WTC11 (cell line): ENCODE measurements around the gene GNAI3. TPM values are rescaled to one million over a fixed set of nuclear protein-coding genes. Genes with fewer than 3 reads are reported as not detected.

ENCODE experiments used
- ATAC-seq: fragments of 200-7000 bp; cut with Tn5 transposase; 2 replicates; pipeline ENCODE4 v1.10.0; 2021; ENCODE audit warnings: mild to moderate bottlenecking, moderate library complexity
- CTCF ChIA-PET: fragments of 300-600 bp; sonication (Branson Sonifier 250); formaldehyde crosslinking; loops from one replicate; lab custom pipeline; 2021; ENCODE audit warnings: antibody characterized with exemption; lab: Charles Lee
- POLR2A ChIA-PET: fragments of 350-600 bp; sonication (Branson Sonifier 250); formaldehyde crosslinking; loops from one replicate; lab custom pipeline; 2021; ENCODE audit warnings: antibody characterized with exemption; lab: Charles Lee
- DNase-seq: peaks from one replicate; pipeline ENCODE4 v3.0.0; 2021; ENCODE audit warnings: low spot score
- H3K27ac Mint-ChIP-seq: 2 replicates; pipeline ENCODE4 v1.8.0; 2021; ENCODE audit warnings: mixed read lengths
- H3K27me3 Mint-ChIP-seq: 2 replicates; pipeline ENCODE4 v1.8.0; 2021; ENCODE audit warnings: low read depth, mild to moderate bottlenecking, moderate library complexity, mixed read lengths
- H3K36me3 Mint-ChIP-seq: 2 replicates; pipeline ENCODE4 v1.8.0; 2021; ENCODE audit warnings: mixed read lengths
- H3K4me1 Mint-ChIP-seq: 2 replicates; pipeline ENCODE4 v1.8.0; 2022; ENCODE audit warnings: mixed read lengths
- H3K4me3 Mint-ChIP-seq: 2 replicates; pipeline ENCODE4 v1.8.0; 2021; ENCODE audit warnings: mild to moderate bottlenecking, moderate library complexity, mixed read lengths
- H3K9me3 Mint-ChIP-seq: 2 replicates; pipeline ENCODE4 v1.8.0; 2021; ENCODE audit warnings: mixed read lengths
- AFF4 ChIP-seq: sonication (generic); formaldehyde crosslinking; IDR thresholded peaks from 2 replicates; pipeline ENCODE4 v1.8.1; 2023; ENCODE audit warnings: mild to moderate bottlenecking, missing genetic modification reagents, borderline replicate concordance
- HMGA2 ChIP-seq: fragments of 250-450 bp; sonication (Bioruptor Pico); IDR thresholded peaks from 2 replicates; pipeline ENCODE4 v1.4.0; 2021; ENCODE audit warnings: mild to moderate bottlenecking, moderate library complexity
- MXD4 ChIP-seq: fragments of 250-450 bp; sonication (Bioruptor Pico); IDR thresholded peaks from 2 replicates; pipeline ENCODE4 v1.8.0; 2021; ENCODE audit warnings: mild to moderate bottlenecking, moderate library complexity, borderline replicate concordance
- TEAD1 ChIP-seq: sonication (generic); formaldehyde crosslinking; IDR thresholded peaks from 2 replicates; pipeline ENCODE4 v1.8.0; 2022; ENCODE audit warnings: mild to moderate bottlenecking, missing genetic modification reagents
- ZNF281 ChIP-seq: sonication (generic); formaldehyde crosslinking; IDR thresholded peaks from 2 replicates; pipeline ENCODE4 v1.8.0; 2023; ENCODE audit warnings: mild to moderate bottlenecking, missing genetic modification reagents
- total RNA-seq: library from RNA; stranded (reverse); gene quantifications from 3 replicates; pipeline ENCODE4 v1.2.3, GENCODE V29; 2021
- TF ChIP-seq, protein P1 (sequence below): sonication (generic); formaldehyde crosslinking; IDR thresholded peaks from 2 replicates; pipeline ENCODE4 v1.8.0; 2022; ENCODE audit warnings: mild to moderate bottlenecking, missing genetic modification reagents
- TF ChIP-seq, protein P2 (sequence below): sonication (generic); formaldehyde crosslinking; IDR thresholded peaks from 2 replicates; pipeline ENCODE4 v1.8.1; 2022; ENCODE audit warnings: low read depth, mild to moderate bottlenecking, moderate library complexity, missing genetic modification reagents, borderline replicate concordance
- TF ChIP-seq, protein P3 (sequence below): sonication (generic); formaldehyde crosslinking; IDR thresholded peaks from 2 replicates; pipeline ENCODE4 v1.8.1; 2022; ENCODE audit warnings: mild to moderate bottlenecking, moderate library complexity, missing genetic modification reagents
- TF ChIP-seq, protein P4 (sequence below): sonication (generic); formaldehyde crosslinking; IDR thresholded peaks from 2 replicates; pipeline ENCODE4 v1.8.0; 2022; ENCODE audit warnings: missing genetic modification reagents

The GNAI3 gene
- total RNA-seq, 1 experiment from 2014 or later: 7.2 TPM

- CTCF ChIA-PET: interaction anchor here (1.0 to 4.3 kb wide), 3 partner anchors 18 to 118 kb away, joined by 3 to 19 read pairs (median 6); no protein-coding TSS in a partner anchor
- no peak overlapping the region for H3K4me3 Mint-ChIP-seq
- H3K36me3 Mint-ChIP-seq: no peaks in the 10 kb centered on the region
- POLR2A ChIA-PET: no interaction called here
- H3K27me3 Mint-ChIP-seq: peaks cover 19% of the 10 kb centered on the region
- ATAC-seq (no peak), DNase-seq (no peak)
- TF ChIP-seq, protein P1, sequence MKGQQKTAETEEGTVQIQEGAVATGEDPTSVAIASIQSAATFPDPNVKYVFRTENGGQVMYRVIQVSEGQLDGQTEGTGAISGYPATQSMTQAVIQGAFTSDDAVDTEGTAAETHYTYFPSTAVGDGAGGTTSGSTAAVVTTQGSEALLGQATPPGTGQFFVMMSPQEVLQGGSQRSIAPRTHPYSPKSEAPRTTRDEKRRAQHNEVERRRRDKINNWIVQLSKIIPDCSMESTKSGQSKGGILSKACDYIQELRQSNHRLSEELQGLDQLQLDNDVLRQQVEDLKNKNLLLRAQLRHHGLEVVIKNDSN (CRISPR knock-in tag): no peak
- TF ChIP-seq ZNF281 (no peak), AFF4 (no peak)
- TF ChIP-seq, protein P2, sequence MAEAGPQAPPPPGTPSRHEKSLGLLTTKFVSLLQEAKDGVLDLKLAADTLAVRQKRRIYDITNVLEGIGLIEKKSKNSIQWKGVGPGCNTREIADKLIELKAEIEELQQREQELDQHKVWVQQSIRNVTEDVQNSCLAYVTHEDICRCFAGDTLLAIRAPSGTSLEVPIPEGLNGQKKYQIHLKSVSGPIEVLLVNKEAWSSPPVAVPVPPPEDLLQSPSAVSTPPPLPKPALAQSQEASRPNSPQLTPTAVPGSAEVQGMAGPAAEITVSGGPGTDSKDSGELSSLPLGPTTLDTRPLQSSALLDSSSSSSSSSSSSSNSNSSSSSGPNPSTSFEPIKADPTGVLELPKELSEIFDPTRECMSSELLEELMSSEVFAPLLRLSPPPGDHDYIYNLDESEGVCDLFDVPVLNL (CRISPR knock-in tag): no peak
- no peak overlapping the region for H3K27ac Mint-ChIP-seq
- no peaks in the 10 kb centered on the region for H3K9me3 Mint-ChIP-seq
- peaks cover 12% of the 10 kb centered on the region for H3K4me1 Mint-ChIP-seq
Measured at GRCh38 chr1:109658533-109659042, 110.2 kb downstream of the GNAI3 start.

GRCh38 chr1:109659145-109659544, 110.7 kb downstream of the GNAI3 start:
- peaks cover 12% of the 10 kb centered on the region for H3K4me1 Mint-ChIP-seq
- no peak for DNase-seq
- peaks cover 15% of the 10 kb centered on the region for H3K27me3 Mint-ChIP-seq
- ChIA-PET CTCF (no interaction called here), POLR2A (no interaction called here)
- H3K9me3 Mint-ChIP-seq: no peaks in the 10 kb centered on the region
- no peak overlapping the region for H3K27ac Mint-ChIP-seq
- ATAC-seq: no peak
- H3K36me3 Mint-ChIP-seq: no peaks in the 10 kb centered on the region
- no peak for TF ChIP-seq TEAD1
- TF ChIP-seq, protein P3, sequence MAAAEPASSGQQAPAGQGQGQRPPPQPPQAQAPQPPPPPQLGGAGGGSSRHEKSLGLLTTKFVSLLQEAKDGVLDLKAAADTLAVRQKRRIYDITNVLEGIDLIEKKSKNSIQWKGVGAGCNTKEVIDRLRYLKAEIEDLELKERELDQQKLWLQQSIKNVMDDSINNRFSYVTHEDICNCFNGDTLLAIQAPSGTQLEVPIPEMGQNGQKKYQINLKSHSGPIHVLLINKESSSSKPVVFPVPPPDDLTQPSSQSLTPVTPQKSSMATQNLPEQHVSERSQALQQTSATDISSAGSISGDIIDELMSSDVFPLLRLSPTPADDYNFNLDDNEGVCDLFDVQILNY (CRISPR knock-in tag): no peak
- TF ChIP-seq MXD4 (CRISPR knock-in tag): no peak
- TF ChIP-seq HMGA2: no peak
- TF ChIP-seq, protein P4, sequence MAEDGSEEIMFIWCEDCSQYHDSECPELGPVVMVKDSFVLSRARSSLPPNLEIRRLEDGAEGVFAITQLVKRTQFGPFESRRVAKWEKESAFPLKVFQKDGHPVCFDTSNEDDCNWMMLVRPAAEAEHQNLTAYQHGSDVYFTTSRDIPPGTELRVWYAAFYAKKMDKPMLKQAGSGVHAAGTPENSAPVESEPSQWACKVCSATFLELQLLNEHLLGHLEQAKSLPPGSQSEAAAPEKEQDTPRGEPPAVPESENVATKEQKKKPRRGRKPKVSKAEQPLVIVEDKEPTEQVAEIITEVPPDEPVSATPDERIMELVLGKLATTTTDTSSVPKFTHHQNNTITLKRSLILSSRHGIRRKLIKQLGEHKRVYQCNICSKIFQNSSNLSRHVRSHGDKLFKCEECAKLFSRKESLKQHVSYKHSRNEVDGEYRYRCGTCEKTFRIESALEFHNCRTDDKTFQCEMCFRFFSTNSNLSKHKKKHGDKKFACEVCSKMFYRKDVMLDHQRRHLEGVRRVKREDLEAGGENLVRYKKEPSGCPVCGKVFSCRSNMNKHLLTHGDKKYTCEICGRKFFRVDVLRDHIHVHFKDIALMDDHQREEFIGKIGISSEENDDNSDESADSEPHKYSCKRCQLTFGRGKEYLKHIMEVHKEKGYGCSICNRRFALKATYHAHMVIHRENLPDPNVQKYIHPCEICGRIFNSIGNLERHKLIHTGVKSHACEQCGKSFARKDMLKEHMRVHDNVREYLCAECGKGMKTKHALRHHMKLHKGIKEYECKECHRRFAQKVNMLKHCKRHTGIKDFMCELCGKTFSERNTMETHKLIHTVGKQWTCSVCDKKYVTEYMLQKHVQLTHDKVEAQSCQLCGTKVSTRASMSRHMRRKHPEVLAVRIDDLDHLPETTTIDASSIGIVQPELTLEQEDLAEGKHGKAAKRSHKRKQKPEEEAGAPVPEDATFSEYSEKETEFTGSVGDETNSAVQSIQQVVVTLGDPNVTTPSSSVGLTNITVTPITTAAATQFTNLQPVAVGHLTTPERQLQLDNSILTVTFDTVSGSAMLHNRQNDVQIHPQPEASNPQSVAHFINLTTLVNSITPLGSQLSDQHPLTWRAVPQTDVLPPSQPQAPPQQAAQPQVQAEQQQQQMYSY: no peak
- no peak overlapping the region for H3K4me3 Mint-ChIP-seq
